ENCODE measurements around the gene GABBR2. TPM values are rescaled to one million over a fixed set of nuclear protein-coding genes. Genes with fewer than 3 reads are reported as not detected.

The GABBR2 gene
- polyA plus RNA-seq, 1 of the 3 experiments (the other 2 are of a cell fraction), result not detected

DNA sequence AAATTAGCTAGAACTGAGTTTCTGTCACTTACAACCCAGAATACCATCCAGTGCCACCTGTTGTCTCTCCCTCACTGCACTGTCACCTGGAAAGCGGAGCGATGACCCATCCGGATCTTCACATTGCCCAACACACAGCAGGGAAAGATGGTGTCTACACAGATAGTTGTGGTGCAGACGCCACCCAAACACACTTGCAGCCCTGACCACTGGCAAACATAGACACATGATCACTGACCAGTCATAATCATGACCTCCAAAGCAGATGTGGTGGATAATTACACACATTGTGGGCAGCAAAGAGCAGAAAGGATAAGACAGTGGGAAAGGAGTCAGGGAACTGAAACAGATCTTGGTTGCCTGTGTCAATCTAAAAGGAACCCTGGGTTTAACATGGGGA, 64.7 kb downstream of the GABBR2 start (continued):
- TF ChIP-seq, protein P1, sequence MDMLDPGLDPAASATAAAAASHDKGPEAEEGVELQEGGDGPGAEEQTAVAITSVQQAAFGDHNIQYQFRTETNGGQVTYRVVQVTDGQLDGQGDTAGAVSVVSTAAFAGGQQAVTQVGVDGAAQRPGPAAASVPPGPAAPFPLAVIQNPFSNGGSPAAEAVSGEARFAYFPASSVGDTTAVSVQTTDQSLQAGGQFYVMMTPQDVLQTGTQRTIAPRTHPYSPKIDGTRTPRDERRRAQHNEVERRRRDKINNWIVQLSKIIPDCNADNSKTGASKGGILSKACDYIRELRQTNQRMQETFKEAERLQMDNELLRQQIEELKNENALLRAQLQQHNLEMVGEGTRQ (IDR thresholded peaks at IDR 0.05; ENCODE audit: borderline replicate concordance, low read depth, low read length), result no peak
- TF ChIP-seq NRF1 (IDR thresholded peaks at IDR 0.05; ENCODE audit: low read depth, low read length), result no peak

DNA sequence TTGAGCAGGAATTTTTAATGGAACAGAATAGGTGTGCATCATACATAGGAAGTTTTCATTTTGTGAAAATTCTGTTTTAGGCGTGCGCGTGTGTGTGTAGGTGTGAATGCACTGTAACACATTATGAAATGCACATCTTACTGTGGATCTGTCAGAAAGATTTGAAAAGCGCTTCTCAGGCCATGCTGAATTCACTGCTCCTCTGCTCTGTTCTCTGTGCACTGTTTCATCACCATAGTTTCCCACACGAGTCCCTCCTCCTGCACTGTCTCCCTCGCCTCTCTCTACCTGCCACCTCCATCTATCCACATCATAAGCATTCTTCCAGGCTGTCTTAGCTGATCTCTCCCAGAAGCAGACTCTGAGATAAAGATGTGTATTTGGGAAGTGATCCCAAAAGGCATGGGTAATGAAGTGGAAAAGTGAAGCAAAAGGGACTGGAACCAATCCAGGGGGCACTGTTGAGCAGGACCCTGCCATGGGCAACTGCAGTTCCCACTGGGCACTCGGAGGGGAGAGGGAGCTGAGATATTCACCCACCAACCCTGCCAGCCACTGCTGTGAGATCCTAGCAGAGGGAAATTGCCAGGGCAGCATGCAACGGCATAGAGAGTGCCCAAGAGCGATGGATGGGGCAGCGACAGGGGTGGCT, 65.9 kb downstream of the GABBR2 start:
- Histone ChIP-seq H3K27ac (ENCODE audit: low read depth in 2 of 2, low read length in 1 of 2) (no peak overlapping the region), H3K9ac (no peak overlapping the region), H3K79me2 (ENCODE audit: insufficient read depth) (no peaks in the 10 kb centered on the region), H2AFZ (ENCODE audit: low read depth) (no peak overlapping the region), H3K9me3 (no peaks in the 10 kb centered on the region), H3K36me3 (replicated peaks in 1 of 2; ENCODE audit: control insufficient read depth in 1 of 2, insufficient read depth in 2 of 2, low read length in 1 of 2) (no peaks in the 10 kb centered on the region), H4K20me1 (ENCODE audit: insufficient read depth) (no peaks in the 10 kb centered on the region), H3K4me1 (ENCODE audit: control insufficient read depth in 1 of 2, insufficient read depth in 2 of 2, low read depth in 1 of 2, low read length in 1 of 2) (no peaks in the 10 kb centered on the region), H3K4me2 (no peak overlapping the region), H3K9me2 (no peaks in the 10 kb centered on the region), H3K4me3 (ENCODE audit: low read depth in 2 of 2, low read length in 1 of 2) (no peak overlapping the region), H3K27me3 (ENCODE audit: insufficient read depth) (peaks cover 20% of the 10 kb centered on the region; the same call in 1 of the 2 replicates), H3F3A (replicated peaks; ENCODE audit: insufficient read depth) (no peaks in the 10 kb centered on the region)
- POLR2A ChIA-PET, result no interaction called here
- CTCF ChIA-PET, result interaction anchor here (0.9 kb wide), 1 partner anchor 112 kb away, joined by 3 read pairs; no protein-coding TSS in a partner anchor
- no peak for TF ChIP-seq MXI1 (IDR thresholded peaks at IDR 0.05; ENCODE audit: low read depth, low read length)
- TF ChIP-seq, protein P2, sequence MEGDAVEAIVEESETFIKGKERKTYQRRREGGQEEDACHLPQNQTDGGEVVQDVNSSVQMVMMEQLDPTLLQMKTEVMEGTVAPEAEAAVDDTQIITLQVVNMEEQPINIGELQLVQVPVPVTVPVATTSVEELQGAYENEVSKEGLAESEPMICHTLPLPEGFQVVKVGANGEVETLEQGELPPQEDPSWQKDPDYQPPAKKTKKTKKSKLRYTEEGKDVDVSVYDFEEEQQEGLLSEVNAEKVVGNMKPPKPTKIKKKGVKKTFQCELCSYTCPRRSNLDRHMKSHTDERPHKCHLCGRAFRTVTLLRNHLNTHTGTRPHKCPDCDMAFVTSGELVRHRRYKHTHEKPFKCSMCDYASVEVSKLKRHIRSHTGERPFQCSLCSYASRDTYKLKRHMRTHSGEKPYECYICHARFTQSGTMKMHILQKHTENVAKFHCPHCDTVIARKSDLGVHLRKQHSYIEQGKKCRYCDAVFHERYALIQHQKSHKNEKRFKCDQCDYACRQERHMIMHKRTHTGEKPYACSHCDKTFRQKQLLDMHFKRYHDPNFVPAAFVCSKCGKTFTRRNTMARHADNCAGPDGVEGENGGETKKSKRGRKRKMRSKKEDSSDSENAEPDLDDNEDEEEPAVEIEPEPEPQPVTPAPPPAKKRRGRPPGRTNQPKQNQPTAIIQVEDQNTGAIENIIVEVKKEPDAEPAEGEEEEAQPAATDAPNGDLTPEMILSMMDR (IDR thresholded peaks at IDR 0.05), result peak; percentile 11; the same call in 1 of the 2 replicates
- WGBS (ENCODE audit: low lambda C conversion rate), result 44% methylated on average over 10 of the region's 10 CpGs
- peak; percentile 16 for DNase-seq

DNA sequence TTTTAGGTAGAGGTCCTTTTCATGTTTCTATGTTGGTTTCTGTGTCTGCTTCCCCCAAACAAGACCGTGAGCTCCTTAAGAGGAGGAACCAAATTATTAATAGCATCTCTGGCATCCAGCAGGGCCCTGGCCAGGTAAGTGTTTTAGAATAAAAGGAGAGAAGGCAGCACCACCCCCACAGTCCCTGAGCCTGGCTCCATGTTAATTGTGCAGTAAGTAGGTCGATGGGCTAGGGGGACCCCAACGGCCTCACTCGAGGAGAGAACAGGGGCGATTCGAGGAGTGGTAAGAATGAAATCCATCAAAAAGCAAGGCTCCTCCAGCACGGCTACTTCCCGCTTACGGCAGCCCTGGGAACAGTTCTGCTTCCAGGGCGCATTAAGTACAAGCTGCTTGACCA, 67.0 kb downstream of the GABBR2 start:
- no peaks in the 10 kb centered on the region for H3F3A ChIP-seq (replicated peaks; ENCODE audit: insufficient read depth)
- H3K9ac ChIP-seq, result no peak overlapping the region
- WGBS (ENCODE audit: low lambda C conversion rate), result 52% methylated on average over 10 of the region's 10 CpGs
- no peaks in the 10 kb centered on the region for H3K9me2 ChIP-seq
- no peak overlapping the region for H3K4me2 ChIP-seq
- no peak overlapping the region for H2AFZ ChIP-seq (ENCODE audit: low read depth)
- no peaks in the 10 kb centered on the region for H3K36me3 ChIP-seq (replicated peaks in 1 of 2; ENCODE audit: control insufficient read depth in 1 of 2, insufficient read depth in 2 of 2, low read length in 1 of 2)
- no peak for DNase-seq
- no peaks in the 10 kb centered on the region for H4K20me1 ChIP-seq (ENCODE audit: insufficient read depth)
- H3K9me3 ChIP-seq, result no peaks in the 10 kb centered on the region
- no peak overlapping the region for H3K27ac ChIP-seq (ENCODE audit: low read depth in 2 of 2, low read length in 1 of 2)
- POLR2A ChIA-PET, result no interaction called here
- H3K27me3 ChIP-seq (ENCODE audit: insufficient read depth), result peaks cover 12% of the 10 kb centered on the region; the same call in 1 of the 2 replicates
- H3K4me1 ChIP-seq (ENCODE audit: control insufficient read depth in 1 of 2, insufficient read depth in 2 of 2, low read depth in 1 of 2, low read length in 1 of 2), result no peaks in the 10 kb centered on the region
- CTCF ChIA-PET, result no interaction called here
- no peak overlapping the region for H3K4me3 ChIP-seq (ENCODE audit: low read depth in 2 of 2, low read length in 1 of 2)
- H3K79me2 ChIP-seq (ENCODE audit: insufficient read depth), result no peaks in the 10 kb centered on the region
- no peak for TF ChIP-seq FOXJ3 (CRISPR knock-in tag; IDR thresholded peaks at IDR 0.05)
- no peak for TF ChIP-seq TAF1 (IDR thresholded peaks at IDR 0.05; ENCODE audit: borderline replicate concordance, low read depth, low read length)
- no peak for TF ChIP-seq NFIC (IDR thresholded peaks at IDR 0.05; ENCODE audit: borderline replicate concordance)
- TF ChIP-seq, protein P3, sequence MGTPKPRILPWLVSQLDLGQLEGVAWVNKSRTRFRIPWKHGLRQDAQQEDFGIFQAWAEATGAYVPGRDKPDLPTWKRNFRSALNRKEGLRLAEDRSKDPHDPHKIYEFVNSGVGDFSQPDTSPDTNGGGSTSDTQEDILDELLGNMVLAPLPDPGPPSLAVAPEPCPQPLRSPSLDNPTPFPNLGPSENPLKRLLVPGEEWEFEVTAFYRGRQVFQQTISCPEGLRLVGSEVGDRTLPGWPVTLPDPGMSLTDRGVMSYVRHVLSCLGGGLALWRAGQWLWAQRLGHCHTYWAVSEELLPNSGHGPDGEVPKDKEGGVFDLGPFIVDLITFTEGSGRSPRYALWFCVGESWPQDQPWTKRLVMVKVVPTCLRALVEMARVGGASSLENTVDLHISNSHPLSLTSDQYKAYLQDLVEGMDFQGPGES (IDR thresholded peaks at IDR 0.05; ENCODE audit: low read depth, low read length), result no peak
- TF ChIP-seq, protein P4, sequence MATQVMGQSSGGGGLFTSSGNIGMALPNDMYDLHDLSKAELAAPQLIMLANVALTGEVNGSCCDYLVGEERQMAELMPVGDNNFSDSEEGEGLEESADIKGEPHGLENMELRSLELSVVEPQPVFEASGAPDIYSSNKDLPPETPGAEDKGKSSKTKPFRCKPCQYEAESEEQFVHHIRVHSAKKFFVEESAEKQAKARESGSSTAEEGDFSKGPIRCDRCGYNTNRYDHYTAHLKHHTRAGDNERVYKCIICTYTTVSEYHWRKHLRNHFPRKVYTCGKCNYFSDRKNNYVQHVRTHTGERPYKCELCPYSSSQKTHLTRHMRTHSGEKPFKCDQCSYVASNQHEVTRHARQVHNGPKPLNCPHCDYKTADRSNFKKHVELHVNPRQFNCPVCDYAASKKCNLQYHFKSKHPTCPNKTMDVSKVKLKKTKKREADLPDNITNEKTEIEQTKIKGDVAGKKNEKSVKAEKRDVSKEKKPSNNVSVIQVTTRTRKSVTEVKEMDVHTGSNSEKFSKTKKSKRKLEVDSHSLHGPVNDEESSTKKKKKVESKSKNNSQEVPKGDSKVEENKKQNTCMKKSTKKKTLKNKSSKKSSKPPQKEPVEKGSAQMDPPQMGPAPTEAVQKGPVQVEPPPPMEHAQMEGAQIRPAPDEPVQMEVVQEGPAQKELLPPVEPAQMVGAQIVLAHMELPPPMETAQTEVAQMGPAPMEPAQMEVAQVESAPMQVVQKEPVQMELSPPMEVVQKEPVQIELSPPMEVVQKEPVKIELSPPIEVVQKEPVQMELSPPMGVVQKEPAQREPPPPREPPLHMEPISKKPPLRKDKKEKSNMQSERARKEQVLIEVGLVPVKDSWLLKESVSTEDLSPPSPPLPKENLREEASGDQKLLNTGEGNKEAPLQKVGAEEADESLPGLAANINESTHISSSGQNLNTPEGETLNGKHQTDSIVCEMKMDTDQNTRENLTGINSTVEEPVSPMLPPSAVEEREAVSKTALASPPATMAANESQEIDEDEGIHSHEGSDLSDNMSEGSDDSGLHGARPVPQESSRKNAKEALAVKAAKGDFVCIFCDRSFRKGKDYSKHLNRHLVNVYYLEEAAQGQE (IDR thresholded peaks at IDR 0.05; ENCODE audit: low read depth, low read length), result no peak
- TF ChIP-seq TEAD4 (IDR thresholded peaks at IDR 0.05; ENCODE audit: borderline replicate concordance, insufficient read depth), result no peak
- TF ChIP-seq, protein P5, sequence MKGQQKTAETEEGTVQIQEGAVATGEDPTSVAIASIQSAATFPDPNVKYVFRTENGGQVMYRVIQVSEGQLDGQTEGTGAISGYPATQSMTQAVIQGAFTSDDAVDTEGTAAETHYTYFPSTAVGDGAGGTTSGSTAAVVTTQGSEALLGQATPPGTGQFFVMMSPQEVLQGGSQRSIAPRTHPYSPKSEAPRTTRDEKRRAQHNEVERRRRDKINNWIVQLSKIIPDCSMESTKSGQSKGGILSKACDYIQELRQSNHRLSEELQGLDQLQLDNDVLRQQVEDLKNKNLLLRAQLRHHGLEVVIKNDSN (IDR thresholded peaks at IDR 0.05; ENCODE audit: borderline replicate concordance, low read depth), result no peak
- no peak for TF ChIP-seq YY1 (IDR thresholded peaks at IDR 0.05; ENCODE audit: low read depth)
- no peak for TF ChIP-seq GATA2 (CRISPR knock-in tag; IDR thresholded peaks at IDR 0.05)
- TF ChIP-seq RAD21 (IDR thresholded peaks at IDR 0.05; ENCODE audit: low read length), result no peak
- no peak for TF ChIP-seq SIN3A (IDR thresholded peaks at IDR 0.05; ENCODE audit: borderline replicate concordance, low read depth, low read length)
- TF ChIP-seq MEF2A (IDR thresholded peaks at IDR 0.05; ENCODE audit: borderline replicate concordance, low read depth), result no peak
